ENCODE measurements around the gene MTMR6. TPM values are rescaled to one million over a fixed set of nuclear protein-coding genes. Genes with fewer than 3 reads are reported as not detected.

MTMR6 gene
- total and polyA plus RNA-seq, 7 experiments from 2014 or later: 16.0 to 23.2 (median 17.3) TPM

GRCh38 chr13:25267715-25268114, 19.6 kb downstream of the MTMR6 start:
- no peak overlapping the region for H3K27ac ChIP-seq (ENCODE audit: low read depth, low read length)
- Mint-ChIP-seq H3K27me3 (no peaks in the 10 kb centered on the region), H3K36me3 (peaks cover 4 to 51% (median 7%) of the 10 kb centered on the region in 5 donors), H3K4me1 (peaks cover 0 to 28% (median 11%) of the 10 kb centered on the region in 7 donors), H3K27ac (peak overlapping the region in 6 of 9 donors; percentile 1 to 73 (median 28)), H3K4me3 (no peak overlapping the region), H3K9me3 (no peaks in the 10 kb centered on the region)
- H3K36me3 ChIP-seq (ENCODE audit: control insufficient read depth in 2 of 3, insufficient read depth in 3 of 3, low read length in 3 of 3): peaks cover 12 to 63% (median 18%) of the 10 kb centered on the region in 3 experiments
- H3K27me3 ChIP-seq (ENCODE audit: control insufficient read depth in 2 of 2, insufficient read depth in 2 of 2, low read length in 2 of 2): no peaks in the 10 kb centered on the region
- DNase-seq (peak in 4 of 9 donors; percentile 11 to 36 (median 23)), ATAC-seq (peak; percentile 80)
- ChIA-PET POLR2A (no interaction called here), CTCF (interaction anchor here (1.2 kb wide), 1 partner anchor 19 kb away, joined by 4 read pairs; no protein-coding TSS in a partner anchor)
- no peaks in the 10 kb centered on the region for H3K9me3 ChIP-seq (ENCODE audit: control insufficient read depth in 2 of 3, low read length in 3 of 3)
- intact Hi-C loops (cut with micrococcal nuclease): loop anchor here (1.0 to 10.0 kb wide), 5 partner anchors 20 to 110 kb away; partner anchors contain the start of genes MTMR6 (in 2 of the 2) and NUP58 (in 1 of the 2)
- H3K4me3 ChIP-seq (ENCODE audit: low read length): no peak overlapping the region
- no peaks in the 10 kb centered on the region for H3K4me1 ChIP-seq (ENCODE audit: control insufficient read depth in 2 of 2, insufficient read depth in 2 of 2, low read length in 2 of 2)

- intact Hi-C loops (cut with micrococcal nuclease): loop anchor here (1.0 to 10.0 kb wide), 5 partner anchors 21 to 111 kb away; partner anchors contain the start of genes MTMR6 (in 2 of the 2) and NUP58 (in 1 of the 2)
- ATAC-seq: no peak
- no peaks in the 10 kb centered on the region for H3K4me1 ChIP-seq (ENCODE audit: control insufficient read depth in 2 of 2, insufficient read depth in 2 of 2, low read length in 2 of 2)
- no peaks in the 10 kb centered on the region for H3K27me3 ChIP-seq (ENCODE audit: control insufficient read depth in 2 of 2, insufficient read depth in 2 of 2, low read length in 2 of 2)
- no peak overlapping the region for H3K27ac ChIP-seq (ENCODE audit: low read depth, low read length)
- peaks cover 3 to 49% (median 5%) of the 10 kb centered on the region in 5 donors for H3K36me3 Mint-ChIP-seq
- H3K27ac Mint-ChIP-seq: peak overlapping the region in 1 of 9 donors; percentile 34
- CTCF ChIA-PET: no interaction called here
- H3K36me3 ChIP-seq (ENCODE audit: control insufficient read depth in 2 of 3, insufficient read depth in 3 of 3, low read length in 3 of 3): peaks cover 6 to 64% (median 24%) of the 10 kb centered on the region in 3 experiments
- H3K4me3 ChIP-seq (ENCODE audit: low read length): no peak overlapping the region
- peaks cover 0 to 27% (median 10%) of the 10 kb centered on the region in 7 donors for H3K4me1 Mint-ChIP-seq
- no peaks in the 10 kb centered on the region for H3K9me3 ChIP-seq (ENCODE audit: control insufficient read depth in 2 of 3, low read length in 3 of 3)
- no peaks in the 10 kb centered on the region for H3K27me3 Mint-ChIP-seq
- no peak overlapping the region for H3K4me3 Mint-ChIP-seq
- H3K9me3 Mint-ChIP-seq: no peaks in the 10 kb centered on the region
- POLR2A ChIA-PET: no interaction called here
- no peak for DNase-seq
Measured at GRCh38 chr13:25266706-25267105, 20.6 kb downstream of the MTMR6 start.

GRCh38 chr13:25262261-25262660, 25.0 kb downstream of the MTMR6 start:
- ChIA-PET CTCF (no interaction called here), POLR2A (no interaction called here)
- no peaks in the 10 kb centered on the region for H3K27me3 Mint-ChIP-seq
- H3K4me1 Mint-ChIP-seq: peaks cover 0 to 1% (median 0%) of the 10 kb centered on the region in 7 donors
- Histone ChIP-seq H3K9me3 (ENCODE audit: control insufficient read depth in 2 of 3, low read length in 3 of 3) (no peaks in the 10 kb centered on the region), H3K27ac (ENCODE audit: low read depth, low read length) (no peak overlapping the region), H3K4me3 (ENCODE audit: low read length) (no peak overlapping the region), H3K36me3 (ENCODE audit: control insufficient read depth in 2 of 3, insufficient read depth in 3 of 3, low read length in 3 of 3) (peaks cover 4 to 74% (median 19%) of the 10 kb centered on the region in 3 experiments), H3K4me1 (ENCODE audit: control insufficient read depth in 2 of 2, insufficient read depth in 2 of 2, low read length in 2 of 2) (no peaks in the 10 kb centered on the region), H3K27me3 (ENCODE audit: control insufficient read depth in 2 of 2, insufficient read depth in 2 of 2, low read length in 2 of 2) (no peaks in the 10 kb centered on the region)
- intact Hi-C loops (cut with micrococcal nuclease): loop anchor here in 1 of 2 donors (10.0 kb wide), 1 partner anchor 63 kb away; no protein-coding TSS in a partner anchor
- H3K27ac Mint-ChIP-seq: no peak overlapping the region
- H3K36me3 Mint-ChIP-seq: peaks cover 7 to 45% (median 13%) of the 10 kb centered on the region in 5 donors
- H3K4me3 Mint-ChIP-seq: no peak overlapping the region
- no peak for DNase-seq
- no peak for ATAC-seq
- no peaks in the 10 kb centered on the region for H3K9me3 Mint-ChIP-seq

- Mint-ChIP-seq H3K27me3 (no peaks in the 10 kb centered on the region), H3K27ac (no peak overlapping the region), H3K4me1 (peaks cover 0 to 8% (median 0%) of the 10 kb centered on the region in 7 donors), H3K9me3 (no peaks in the 10 kb centered on the region), H3K36me3 (peaks cover 14 to 60% (median 41%) of the 10 kb centered on the region in 5 donors), H3K4me3 (no peak overlapping the region)
- intact Hi-C loops (cut with micrococcal nuclease): loop anchor here in 1 of 2 donors (5.0 kb wide), 1 partner anchor 64 kb away; no protein-coding TSS in a partner anchor
- no peaks in the 10 kb centered on the region for H3K4me1 ChIP-seq (ENCODE audit: control insufficient read depth in 2 of 2, insufficient read depth in 2 of 2, low read length in 2 of 2)
- no peak overlapping the region for H3K4me3 ChIP-seq (ENCODE audit: low read length)
- ATAC-seq: no peak
- H3K27ac ChIP-seq (ENCODE audit: low read depth, low read length): no peak overlapping the region
- no peaks in the 10 kb centered on the region for H3K27me3 ChIP-seq (ENCODE audit: control insufficient read depth in 2 of 2, insufficient read depth in 2 of 2, low read length in 2 of 2)
- POLR2A ChIA-PET: no interaction called here
- no peak for DNase-seq
- H3K9me3 ChIP-seq (ENCODE audit: control insufficient read depth in 2 of 3, low read length in 3 of 3): no peaks in the 10 kb centered on the region
- peaks cover 10 to 65% (median 10%) of the 10 kb centered on the region in 3 experiments for H3K36me3 ChIP-seq (ENCODE audit: control insufficient read depth in 2 of 3, insufficient read depth in 3 of 3, low read length in 3 of 3)
- CTCF ChIA-PET: interaction anchor here (1.4 kb wide), 1 partner anchor 20 kb away, joined by 5 read pairs; no protein-coding TSS in a partner anchor
Measured at GRCh38 chr13:25253702-25254101, 33.6 kb downstream of the MTMR6 start.

- H3K27ac Mint-ChIP-seq: peak overlapping the region in 2 of 9 donors; percentile 7 to 21
- peaks cover 0 to 8% (median 0%) of the 10 kb centered on the region in 7 donors for H3K4me1 Mint-ChIP-seq
- Histone ChIP-seq H3K4me3 (ENCODE audit: low read length) (no peak overlapping the region), H3K27me3 (ENCODE audit: control insufficient read depth in 2 of 2, insufficient read depth in 2 of 2, low read length in 2 of 2) (no peaks in the 10 kb centered on the region), H3K4me1 (ENCODE audit: control insufficient read depth in 2 of 2, insufficient read depth in 2 of 2, low read length in 2 of 2) (no peaks in the 10 kb centered on the region), H3K36me3 (ENCODE audit: control insufficient read depth in 2 of 3, insufficient read depth in 3 of 3, low read length in 3 of 3) (peaks cover 10 to 64% (median 10%) of the 10 kb centered on the region in 3 experiments), H3K9me3 (ENCODE audit: control insufficient read depth in 2 of 3, low read length in 3 of 3) (no peaks in the 10 kb centered on the region), H3K27ac (ENCODE audit: low read depth, low read length) (no peak overlapping the region)
- ATAC-seq: no peak
- H3K27me3 Mint-ChIP-seq: no peaks in the 10 kb centered on the region
- no peak for DNase-seq
- intact Hi-C loops (cut with micrococcal nuclease): loop anchor here in 1 of 2 donors (5.0 kb wide), 1 partner anchor 65 kb away; no protein-coding TSS in a partner anchor
- H3K4me3 Mint-ChIP-seq: no peak overlapping the region
- ChIA-PET POLR2A (no interaction called here), CTCF (interaction anchor here (1.4 kb wide), 1 partner anchor 19 kb away, joined by 5 read pairs; no protein-coding TSS in a partner anchor)
- peaks cover 14 to 60% (median 41%) of the 10 kb centered on the region in 5 donors for H3K36me3 Mint-ChIP-seq
- no peaks in the 10 kb centered on the region for H3K9me3 Mint-ChIP-seq
Measured at GRCh38 chr13:25252752-25253151, 34.5 kb downstream of the MTMR6 start.

GRCh38 chr13:25252225-25252624, 35.1 kb downstream of the MTMR6 start:
- H3K27me3 Mint-ChIP-seq: no peaks in the 10 kb centered on the region
- no peaks in the 10 kb centered on the region for H3K9me3 ChIP-seq (ENCODE audit: control insufficient read depth in 2 of 3, low read length in 3 of 3)
- H3K27ac Mint-ChIP-seq: peak overlapping the region in 1 of 9 donors; percentile 4
- peaks cover 11 to 55% (median 36%) of the 10 kb centered on the region in 5 donors for H3K36me3 Mint-ChIP-seq
- H3K27me3 ChIP-seq (ENCODE audit: control insufficient read depth in 2 of 2, insufficient read depth in 2 of 2, low read length in 2 of 2): no peaks in the 10 kb centered on the region
- H3K27ac ChIP-seq (ENCODE audit: low read depth, low read length): no peak overlapping the region
- no peaks in the 10 kb centered on the region for H3K4me1 ChIP-seq (ENCODE audit: control insufficient read depth in 2 of 2, insufficient read depth in 2 of 2, low read length in 2 of 2)
- H3K9me3 Mint-ChIP-seq: no peaks in the 10 kb centered on the region
- intact Hi-C loops (cut with micrococcal nuclease): loop anchor here in 1 of 2 donors (5.0 kb wide), 1 partner anchor 65 kb away; no protein-coding TSS in a partner anchor
- ChIA-PET CTCF (no interaction called here), POLR2A (no interaction called here)
- ATAC-seq (peak; percentile 37), DNase-seq (no peak)
- H3K4me3 Mint-ChIP-seq: no peak overlapping the region
- peaks cover 0 to 8% (median 0%) of the 10 kb centered on the region in 7 donors for H3K4me1 Mint-ChIP-seq
- no peak overlapping the region for H3K4me3 ChIP-seq (ENCODE audit: low read length)
- H3K36me3 ChIP-seq (ENCODE audit: control insufficient read depth in 2 of 3, insufficient read depth in 3 of 3, low read length in 3 of 3): peaks cover 9 to 59% (median 10%) of the 10 kb centered on the region in 3 experiments
